ENCODE results near the gene ZDHHC12. TPM values are rescaled to one million over a fixed set of nuclear protein-coding genes. Genes with fewer than 3 reads are reported as not detected.

The ZDHHC12 gene
- total RNA-seq, 1 experiment from 2014 or later: 175 TPM

- DNase-seq (ENCODE audit: low read depth): peak; percentile 30
Measured at GRCh38 chr9:128685636-128686489, 38.1 kb downstream of the ZDHHC12 start.

- peak; percentile 89 for DNase-seq (ENCODE audit: low read depth)
Measured at GRCh38 chr9:128684325-128685199, 39.4 kb downstream of the ZDHHC12 start.

- DNase-seq (ENCODE audit: low read depth): no peak
Measured at GRCh38 chr9:128684065-128684324, 39.9 kb downstream of the ZDHHC12 start.

- peak; percentile 34 for DNase-seq (ENCODE audit: low read depth)
Measured at GRCh38 chr9:128683340-128684064, 40.4 kb downstream of the ZDHHC12 start.

GRCh38 chr9:128677794-128678193 lies 46.1 kb downstream of the ZDHHC12 start:
- no peak for DNase-seq (ENCODE audit: low read depth)

GRCh38 chr9:128675382-128675781 lies 48.5 kb downstream of the ZDHHC12 start:
- no peak for DNase-seq (ENCODE audit: low read depth)

Other genes starting within 250 kb of the ZDHHC12 start
- 48.2 and 61.4 TPM in 2 replicates for gene GLE1, start 219.4 kb downstream of the ZDHHC12 start, total RNA-seq (2014; rRNA removed; shearing (Covaris generic))
- gene SPTAN1, start 171.5 kb downstream of the ZDHHC12 start, total RNA-seq (2014; rRNA removed; shearing (Covaris generic)): 116 and 198 TPM in 2 replicates
- 94.7 and 137 TPM in 2 replicates for gene DYNC2I2, start 67.3 kb downstream of the ZDHHC12 start, total RNA-seq (2014; rRNA removed; shearing (Covaris generic))
- 430 and 608 TPM in 2 replicates for gene SET, start 34.9 kb downstream of the ZDHHC12 start, total RNA-seq (2014; rRNA removed; shearing (Covaris generic))
- gene PKN3, start 21.6 kb downstream of the ZDHHC12 start, total RNA-seq (2014; rRNA removed; shearing (Covaris generic)): 3.5 and 7.4 TPM in 2 replicates
- gene ZER1, start 47.8 kb upstream of the ZDHHC12 start, total RNA-seq (2014; rRNA removed; shearing (Covaris generic)): 24.5 and 30.1 TPM in 2 replicates
- 31.6 and 58.7 TPM in 2 replicates for gene TBC1D13, start 63.1 kb upstream of the ZDHHC12 start, total RNA-seq (2014; rRNA removed; shearing (Covaris generic))
- 10.3 and 18.9 TPM in 2 replicates for gene ENDOG, start 94.4 kb upstream of the ZDHHC12 start, total RNA-seq (2014; rRNA removed; shearing (Covaris generic))
- 32.8 and 37.2 TPM in 2 replicates for gene SPOUT1, start 105.7 kb upstream of the ZDHHC12 start, total RNA-seq (2014; rRNA removed; shearing (Covaris generic))
- 12.7 and 15.9 TPM in 2 replicates for gene KYAT1, start 157.8 kb upstream of the ZDHHC12 start, total RNA-seq (2014; rRNA removed; shearing (Covaris generic))
- gene LRRC8A, start 158.0 kb upstream of the ZDHHC12 start, total RNA-seq (2014; rRNA removed; shearing (Covaris generic)): 47.9 and 65.2 TPM in 2 replicates
- not detected in 2 replicates for gene PHYHD1, start 196.9 kb upstream of the ZDHHC12 start, total RNA-seq (2014; rRNA removed; shearing (Covaris generic))
- gene DOLK, start 223.5 kb upstream of the ZDHHC12 start, total RNA-seq (2014; rRNA removed; shearing (Covaris generic)): 23.9 and 29.8 TPM in 2 replicates
- 67.6 and 77.6 TPM in 2 replicates for gene NUP188, start 223.6 kb upstream of the ZDHHC12 start, total RNA-seq (2014; rRNA removed; shearing (Covaris generic))